ENCODE data around the gene CASK.
A peak's percentile ranks its signal among the peaks of the same experiment; 100 is the strongest.
"Not testable (repeated sequence)": the region's sequence is repeated elsewhere in the genome, so short reads cannot be mapped to it uniquely, and the experiment has no call there.

The CASK gene

GRCh38 chrX:41684138-41684537, 239.2 kb downstream of the CASK start:
- DNase-seq = no peak

GRCh38 chrX:41677183-41678060, 245.9 kb downstream of the CASK start:
- DNase-seq = no peak

- not testable (repeated sequence) for DNase-seq
Observed at GRCh38 chrX:41676361-41676760, 247.0 kb downstream of the CASK start.

GRCh38 chrX:41672643-41673042, 250.7 kb downstream of the CASK start:
- no peak for DNase-seq

- no peak for DNase-seq
Observed at GRCh38 chrX:41671082-41671481, 252.3 kb downstream of the CASK start.

GRCh38 chrX:41670112-41670511, 253.2 kb downstream of the CASK start:
- no peak for DNase-seq

- DNase-seq = no peak
Observed at GRCh38 chrX:41667631-41668030, 255.7 kb downstream of the CASK start.

GRCh38 chrX:41666251-41666650, 257.1 kb downstream of the CASK start:
- DNase-seq = no peak

GRCh38 chrX:41665686-41666085, 257.7 kb downstream of the CASK start:
- no peak for DNase-seq

GRCh38 chrX:41664908-41665307, 258.4 kb downstream of the CASK start:
- no peak for DNase-seq

- DNase-seq = no peak
Observed at GRCh38 chrX:41664375-41664901, 258.9 kb downstream of the CASK start.

GRCh38 chrX:41661366-41662095, 261.8 kb downstream of the CASK start:
- DNase-seq = peak; percentile 11

- DNase-seq = no peak
Observed at GRCh38 chrX:41655631-41656030, 267.7 kb downstream of the CASK start.

GRCh38 chrX:41655101-41655500, 268.3 kb downstream of the CASK start:
- DNase-seq = no peak

- no peak for DNase-seq
Observed at GRCh38 chrX:41653125-41653524, 270.2 kb downstream of the CASK start.

GRCh38 chrX:41646201-41646600, 277.2 kb downstream of the CASK start:
- not testable (repeated sequence) for DNase-seq

- no peak for DNase-seq
Observed at GRCh38 chrX:41634284-41634683, 289.1 kb downstream of the CASK start.

GRCh38 chrX:41630091-41630490, 293.3 kb downstream of the CASK start:
- no peak for DNase-seq

GRCh38 chrX:41629539-41629938, 293.8 kb downstream of the CASK start:
- DNase-seq = no peak

- no peak for DNase-seq
Observed at GRCh38 chrX:41621222-41621723, 302.1 kb downstream of the CASK start.

GRCh38 chrX:41619221-41619620, 304.1 kb downstream of the CASK start:
- no peak for DNase-seq

- DNase-seq = no peak
Observed at GRCh38 chrX:41616935-41617334, 306.4 kb downstream of the CASK start.

- no peak for DNase-seq
Observed at GRCh38 chrX:41616255-41616654, 307.1 kb downstream of the CASK start.

- no peak for DNase-seq
Observed at GRCh38 chrX:41608244-41608643, 315.1 kb downstream of the CASK start.
